Measurements from ENCODE around the gene RNASE13.

Gene RNASE13

GRCh38 chr14:21053184-21054122 lies 18.8 kb upstream of the RNASE13 start:
- no peak for TF ChIP-seq CTCF (IDR thresholded peaks at IDR 0.05; ENCODE audit: low read depth, low read length)
- no peak overlapping the region for H3K4me3 ChIP-seq (replicated peaks in 1 of 2; ENCODE audit: low read depth in 2 of 2, low read length in 2 of 2)
- DNase-seq (ENCODE audit: low read depth in 2 of 2) = no peak

- no peak for TF ChIP-seq CTCF (IDR thresholded peaks at IDR 0.05; ENCODE audit: low read depth, low read length)
- no peak overlapping the region for H3K4me3 ChIP-seq (replicated peaks in 1 of 2; ENCODE audit: low read depth in 2 of 2, low read length in 2 of 2)
- DNase-seq (ENCODE audit: low read depth in 2 of 2) = no peak
These were observed 16.0 kb upstream of the RNASE13 start for GRCh38 chr14:21050597-21050996.

GRCh38 chr14:21049271-21049673 lies 14.7 kb upstream of the RNASE13 start:
- TF ChIP-seq CTCF (IDR thresholded peaks at IDR 0.05; ENCODE audit: low read depth, low read length) = no peak
- no peak overlapping the region for H3K4me3 ChIP-seq (replicated peaks in 1 of 2; ENCODE audit: low read depth in 2 of 2, low read length in 2 of 2)
- peak; percentile 50 to 56 for DNase-seq (ENCODE audit: low read depth in 2 of 2)

GRCh38 chr14:21048638-21049037 lies 14.0 kb upstream of the RNASE13 start:
- no peak overlapping the region for H3K4me3 ChIP-seq (replicated peaks in 1 of 2; ENCODE audit: low read depth in 2 of 2, low read length in 2 of 2)
- DNase-seq (ENCODE audit: low read depth in 2 of 2) = peak in 1 of 2 donors; percentile 32
- TF ChIP-seq CTCF (IDR thresholded peaks at IDR 0.05; ENCODE audit: low read depth, low read length) = no peak

- DNase-seq (ENCODE audit: low read depth in 2 of 2) = peak in 1 of 2 donors; percentile 56
- H3K4me3 ChIP-seq (replicated peaks in 1 of 2; ENCODE audit: low read depth in 2 of 2, low read length in 2 of 2) = no peak overlapping the region
- no peak for TF ChIP-seq CTCF (IDR thresholded peaks at IDR 0.05; ENCODE audit: low read depth, low read length)
These were observed 12.8 kb upstream of the RNASE13 start for GRCh38 chr14:21047378-21047781.

- no peak for DNase-seq (ENCODE audit: low read depth in 2 of 2)
- no peak for TF ChIP-seq CTCF (IDR thresholded peaks at IDR 0.05; ENCODE audit: low read depth, low read length)
- H3K4me3 ChIP-seq (replicated peaks in 1 of 2; ENCODE audit: low read depth in 2 of 2, low read length in 2 of 2) = no peak overlapping the region
These were observed 9.5 kb upstream of the RNASE13 start for GRCh38 chr14:21043974-21044618.
